NCI-H1105 treated with DMSO at 0.1 percent for 48 hours (cell line): ENCODE results near the gene ANO10.
A peak's percentile ranks its signal among the peaks of the same experiment; 100 is the strongest.
"Not testable (repeated sequence)": the region's sequence is repeated elsewhere in the genome, so short reads cannot be mapped to it uniquely, and the experiment has no call there.

Source experiments
- DNase-seq: peaks from one replicate; lab custom pipeline; 2025; lab: John Stamatoyannopoulos, UW

The ANO10 gene

DNA sequence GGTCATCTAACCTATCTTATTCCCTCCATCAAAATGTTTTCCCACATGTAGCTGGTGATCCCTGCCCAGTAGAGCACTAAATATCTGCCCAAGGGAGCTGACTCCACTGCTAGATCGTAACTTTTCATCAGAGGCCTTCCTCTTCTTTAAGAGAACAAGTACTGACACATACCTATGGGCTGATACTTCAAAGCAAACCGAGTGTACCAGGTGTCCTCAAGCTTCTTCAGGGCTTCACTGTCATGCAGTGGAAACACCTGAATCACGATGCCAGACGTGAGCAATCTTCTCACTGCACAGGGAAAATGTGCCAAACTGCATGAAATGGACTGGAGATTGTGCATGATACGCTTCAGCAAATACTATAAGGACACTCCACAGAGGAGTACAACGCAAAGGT, 41.6 kb downstream of the ANO10 start:
- DNase-seq: no peak

DNA sequence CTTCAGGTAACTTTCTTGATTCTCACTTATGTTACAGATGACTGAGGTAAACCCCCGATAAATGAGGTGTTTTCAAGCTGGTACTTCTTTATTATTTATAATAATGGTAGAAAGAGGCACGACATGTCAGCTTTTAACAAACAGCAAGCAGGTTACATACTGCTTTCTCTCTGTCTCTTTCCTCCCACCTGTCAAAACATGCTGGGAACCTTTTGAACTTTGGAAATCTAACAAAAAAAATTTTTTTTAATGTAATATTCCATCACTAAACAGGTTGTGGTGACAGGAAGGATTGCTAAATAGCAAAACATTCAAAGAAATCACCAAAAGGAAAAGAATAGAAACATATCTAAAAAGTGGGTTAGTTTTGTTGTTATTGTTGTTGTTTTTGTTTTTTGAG, 48.2 kb downstream of the ANO10 start:
- no peak for DNase-seq

DNA sequence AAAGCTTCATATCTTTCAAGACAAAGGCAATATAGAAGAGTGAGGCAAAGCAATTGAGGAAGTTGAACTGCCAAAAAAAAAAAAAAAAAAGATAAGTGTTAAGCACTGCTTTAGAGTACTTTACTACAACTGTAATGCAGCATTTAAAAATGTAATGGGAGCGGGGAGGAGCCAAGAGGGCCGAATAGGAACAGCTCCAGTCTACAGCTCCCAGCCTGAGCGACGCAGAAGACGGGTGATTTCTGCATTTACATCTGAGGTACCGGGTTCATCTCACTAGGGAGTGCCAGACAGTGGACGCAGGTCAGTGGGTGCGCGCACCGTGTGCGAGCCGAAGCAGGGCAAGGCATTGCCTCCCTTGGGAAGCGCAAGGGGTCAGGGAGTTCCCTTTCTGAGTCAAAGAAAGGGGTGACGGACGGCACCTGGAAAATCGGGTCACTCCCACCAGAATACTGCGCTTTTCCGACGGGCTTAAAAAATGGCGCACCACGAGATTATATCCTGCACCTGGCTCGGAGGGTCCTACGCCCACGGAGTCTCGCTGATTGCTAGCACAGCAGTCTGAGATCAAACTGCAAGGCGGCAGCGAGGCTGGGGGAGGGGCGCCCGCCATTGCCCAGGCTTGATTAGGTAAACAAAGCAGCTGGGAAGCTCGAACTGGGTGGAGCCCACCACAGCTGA, 56.0 kb downstream of the ANO10 start:
- DNase-seq: not testable (repeated sequence)

DNA sequence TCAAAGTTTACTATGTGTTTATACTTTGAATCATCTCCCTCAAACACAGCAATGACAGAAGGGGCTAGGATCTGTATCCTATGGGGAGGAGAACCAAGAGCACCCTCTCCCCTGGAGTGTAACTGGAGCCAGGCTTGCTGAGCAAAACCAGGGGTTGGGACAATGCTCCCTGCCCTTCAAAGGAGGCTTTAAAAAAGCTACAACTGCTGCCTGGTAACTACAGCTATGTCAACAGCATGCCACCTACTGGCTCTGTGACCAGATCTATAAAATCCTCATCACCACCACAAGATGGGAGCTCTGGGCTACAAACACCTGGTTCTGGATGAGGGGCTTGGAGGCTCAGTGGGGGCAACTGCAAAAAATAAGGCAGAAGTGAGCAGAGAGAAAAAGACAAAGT, 61.9 kb downstream of the ANO10 start:
- no peak for DNase-seq

DNA sequence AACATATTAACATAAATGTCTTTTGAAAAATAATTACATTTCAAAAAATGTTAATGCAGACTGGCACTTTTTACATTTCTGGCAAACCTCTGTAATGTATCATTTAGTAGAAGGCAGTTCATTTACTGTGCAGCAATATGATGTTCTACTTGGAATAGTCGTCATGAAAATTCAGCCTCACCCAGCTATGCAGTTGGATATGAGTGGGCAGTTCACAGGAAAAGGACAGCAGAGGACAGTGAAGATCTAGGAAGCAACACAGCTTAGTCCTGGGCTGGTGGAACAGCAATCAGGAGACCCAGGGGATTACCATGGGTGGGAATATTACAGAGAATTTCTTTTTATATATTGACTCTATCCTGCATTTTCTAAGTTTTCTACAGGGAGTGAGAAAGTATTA, 63.6 kb downstream of the ANO10 start:
- no peak for DNase-seq

DNA sequence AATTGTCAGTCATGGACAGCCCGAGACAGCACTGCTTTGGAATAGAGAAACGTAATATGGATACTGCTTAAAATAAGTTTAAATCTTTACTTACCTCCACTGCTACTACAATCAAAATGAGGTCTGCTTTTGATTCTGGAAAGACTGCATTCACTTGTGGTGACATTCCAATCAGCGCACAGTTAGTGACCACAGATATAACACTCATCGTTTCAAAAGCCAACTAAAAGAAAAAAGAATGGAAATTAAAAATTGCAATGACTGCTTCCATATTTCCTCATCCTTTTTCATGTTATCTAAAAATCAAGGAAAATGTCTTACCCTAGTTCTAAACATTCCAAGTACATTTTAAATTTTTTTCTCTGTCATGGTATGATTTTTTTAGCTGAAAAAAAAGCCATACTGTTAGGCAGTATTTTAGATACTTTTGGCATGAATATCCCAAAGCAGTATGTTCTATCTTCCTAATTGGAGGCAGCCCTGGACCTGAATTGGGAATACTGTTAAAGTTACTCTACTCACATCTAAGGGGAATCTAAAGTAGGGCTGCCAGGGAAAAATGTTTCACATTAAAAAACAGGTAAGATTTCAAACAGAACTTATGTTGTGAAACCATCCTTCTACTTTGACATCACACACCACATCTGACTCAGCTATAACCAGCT, 72.1 kb downstream of the ANO10 start:
- no peak for DNase-seq

DNA sequence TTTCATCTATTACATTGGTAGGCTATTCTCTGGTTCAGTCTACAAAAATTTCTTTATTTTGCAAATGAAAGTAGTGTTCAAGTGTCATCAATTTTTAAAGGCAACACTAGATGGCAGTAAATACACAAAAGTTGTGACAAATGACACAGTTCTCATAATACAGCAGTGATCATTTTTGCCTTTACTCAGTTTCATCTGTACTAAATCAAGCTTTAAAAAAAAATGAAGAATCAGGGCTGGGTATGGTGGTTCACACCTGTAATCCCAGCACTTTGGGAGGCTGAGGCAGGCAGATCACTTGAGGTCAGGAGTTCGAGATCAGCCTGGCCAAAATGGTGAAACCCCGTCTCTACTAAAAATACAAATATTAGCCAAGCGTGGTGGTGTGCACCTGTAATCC, 77.5 kb downstream of the ANO10 start:
- DNase-seq: peak; percentile 44

DNA sequence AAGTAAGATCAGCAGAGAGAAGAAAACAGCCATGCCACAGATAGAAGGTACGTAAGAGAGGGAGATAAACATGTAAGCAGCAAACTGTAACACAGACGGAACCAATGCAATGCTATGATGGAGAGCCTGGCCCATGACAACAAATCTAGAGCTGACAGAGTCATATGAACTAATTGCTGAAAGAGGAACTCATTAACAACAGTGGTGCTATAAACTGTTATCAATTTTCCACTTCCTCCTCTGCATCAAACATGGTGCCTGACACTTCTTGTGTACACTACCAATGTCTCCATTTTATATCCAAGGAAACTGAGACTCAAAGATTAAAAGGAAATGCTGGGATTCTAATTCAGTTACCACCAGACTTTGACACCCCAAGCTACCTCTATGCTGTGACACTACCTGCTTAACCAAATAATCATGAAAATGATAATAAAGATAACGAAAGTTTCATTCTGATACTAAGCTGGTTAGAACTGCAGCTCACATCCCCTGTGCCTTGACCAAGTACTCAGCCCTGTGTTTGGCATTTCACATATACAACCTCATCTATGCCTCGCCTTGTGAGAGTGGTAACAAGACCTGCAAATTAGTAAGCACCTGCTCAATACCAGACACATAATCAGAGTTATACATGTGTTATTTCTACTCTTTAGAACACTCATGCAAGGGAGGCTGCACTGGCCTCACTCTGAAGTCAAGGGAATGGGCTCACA, 79.3 kb downstream of the ANO10 start:
- no peak for DNase-seq

DNA sequence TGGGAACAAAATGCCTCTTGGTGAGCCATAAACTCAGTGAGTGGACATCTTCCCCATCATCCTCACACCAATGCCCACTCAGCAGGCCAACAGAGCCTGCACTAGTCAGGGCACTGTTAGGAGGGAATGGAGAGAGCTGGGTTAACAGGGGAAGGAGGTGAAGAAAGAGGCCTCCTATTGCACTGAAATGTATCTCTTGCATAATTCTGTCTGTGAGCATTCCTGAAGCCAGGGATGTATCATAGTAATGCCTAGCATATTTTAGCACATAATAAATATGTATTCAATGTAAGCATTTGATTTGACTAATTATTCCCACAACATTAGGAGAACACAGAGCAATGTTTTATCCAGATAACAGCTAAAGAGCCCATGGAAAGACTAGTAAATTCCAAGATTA, 81.2 kb downstream of the ANO10 start:
- no peak for DNase-seq

DNA sequence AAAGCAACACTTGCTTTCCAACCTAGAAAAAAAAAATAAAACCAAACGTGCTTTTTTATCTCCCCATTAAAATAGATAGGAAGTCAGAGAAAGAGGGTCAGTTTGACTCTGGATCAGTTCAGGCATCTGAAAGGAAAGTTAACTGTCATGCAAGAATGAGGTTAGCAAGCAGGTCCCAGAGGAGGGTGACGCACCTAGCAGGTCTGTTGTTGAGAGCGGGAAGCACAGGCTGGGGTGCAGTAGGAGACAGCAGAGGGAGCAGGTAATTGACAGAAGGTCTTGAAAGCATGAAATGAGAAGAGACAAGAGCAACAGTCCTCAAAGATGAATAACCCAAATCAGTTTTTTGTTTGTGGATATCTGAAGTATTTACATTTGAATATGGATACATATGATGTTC, 82.5 kb downstream of the ANO10 start:
- DNase-seq: no peak

DNA sequence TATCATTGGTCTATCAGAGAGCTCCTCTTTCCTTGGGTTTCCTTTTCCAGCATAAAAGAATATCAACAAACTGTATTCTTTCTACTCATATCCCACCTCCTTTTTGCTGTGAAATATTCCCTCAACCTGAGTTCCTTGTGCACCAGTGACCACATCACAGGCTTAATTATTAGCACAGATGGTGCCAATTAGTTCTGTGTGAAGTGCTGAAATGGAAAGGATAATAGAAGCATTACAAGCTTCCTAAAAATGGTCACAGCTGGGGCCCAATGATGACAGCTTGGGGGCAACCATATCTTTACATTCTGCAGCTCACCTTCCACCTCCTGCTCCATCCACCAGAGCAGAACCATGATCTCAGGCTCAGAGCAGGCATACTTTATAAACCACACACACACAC, 84.6 kb downstream of the ANO10 start:
- DNase-seq: no peak

DNA sequence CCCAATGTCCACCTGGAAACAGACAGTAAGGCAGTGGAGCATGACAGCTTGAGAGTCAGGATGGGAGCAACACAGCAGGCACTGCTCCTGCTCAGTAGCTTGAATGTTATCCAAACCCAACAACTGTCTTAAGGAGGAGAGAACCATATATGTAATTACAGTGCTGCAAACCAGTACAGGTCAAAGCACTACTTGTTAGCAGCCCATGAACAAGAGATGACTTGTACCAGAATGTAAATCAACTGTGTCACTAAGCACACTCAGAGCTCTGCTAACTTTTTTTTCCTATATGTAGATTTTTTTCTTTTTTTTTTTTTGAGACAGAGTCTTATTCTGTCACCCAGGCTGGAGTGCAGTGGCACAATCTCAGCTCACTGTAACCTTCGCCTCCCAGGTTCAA, 87.1 kb downstream of the ANO10 start:
- DNase-seq: no peak

DNA sequence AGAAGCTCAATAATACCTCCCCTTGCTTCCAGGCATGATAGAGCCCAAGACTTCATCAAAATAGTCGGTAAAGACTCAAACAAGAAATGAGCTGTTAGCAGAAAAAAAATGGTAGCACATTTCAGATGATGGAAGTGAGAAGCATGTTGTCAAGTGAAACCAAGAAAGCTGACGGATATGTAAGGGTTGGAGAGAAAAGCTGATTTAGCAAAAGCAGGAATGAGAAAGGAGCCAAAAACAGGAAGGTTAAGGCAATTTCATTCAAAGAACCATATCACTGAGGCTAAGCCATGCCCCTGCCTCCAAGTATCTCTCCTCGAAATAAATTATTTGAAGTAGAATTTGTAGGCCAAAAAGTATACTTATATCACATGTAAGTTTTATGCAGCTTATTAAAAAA, 88.8 kb downstream of the ANO10 start:
- DNase-seq: no peak

DNA sequence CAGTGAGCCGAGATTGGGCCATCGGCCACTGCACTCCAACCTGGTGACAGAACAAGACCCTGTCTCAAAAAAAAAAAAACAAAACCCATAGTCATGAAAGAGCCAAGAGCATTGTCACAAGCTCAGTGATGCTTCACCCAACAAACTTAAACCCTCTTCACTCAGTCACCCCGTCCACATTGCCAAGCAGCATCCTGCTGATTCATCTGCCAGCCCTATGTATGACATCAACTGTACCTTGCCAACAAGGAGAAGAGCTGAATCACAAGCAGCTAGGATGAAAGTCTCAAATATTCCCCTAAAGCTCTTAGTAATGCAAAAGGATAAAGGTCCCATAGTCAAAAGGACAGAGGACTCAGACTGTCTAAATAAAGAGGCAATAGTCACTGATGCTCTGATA, 90.0 kb downstream of the ANO10 start:
- no peak for DNase-seq

DNA sequence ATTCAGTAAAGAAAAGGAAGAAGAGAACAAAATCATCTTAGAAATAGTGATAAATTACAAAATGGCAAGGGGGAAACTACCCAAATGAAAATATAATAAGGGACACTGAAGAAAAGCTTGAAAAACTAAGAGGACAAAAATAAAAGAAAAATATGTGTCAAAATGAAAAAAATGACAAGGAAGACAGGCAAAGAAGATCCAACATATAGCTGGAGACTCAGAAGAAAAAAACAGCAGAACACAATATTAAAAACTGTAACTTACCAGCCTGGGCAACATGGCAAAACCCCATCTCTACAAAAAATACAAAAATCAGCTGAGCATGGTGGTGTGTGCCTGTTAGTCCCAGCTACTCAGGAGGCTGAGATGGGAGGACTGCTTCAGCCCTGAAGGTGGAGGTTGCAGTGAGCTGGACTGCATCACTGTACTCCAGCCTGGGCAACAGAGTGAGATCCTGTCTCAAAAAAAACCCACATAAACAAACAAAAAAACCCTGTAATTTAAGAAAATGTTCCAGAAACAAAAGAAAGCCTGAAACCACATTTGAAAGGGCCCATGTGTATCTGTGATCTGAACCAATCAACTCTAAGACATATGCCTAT, 93.2 kb downstream of the ANO10 start:
- DNase-seq: no peak

DNA sequence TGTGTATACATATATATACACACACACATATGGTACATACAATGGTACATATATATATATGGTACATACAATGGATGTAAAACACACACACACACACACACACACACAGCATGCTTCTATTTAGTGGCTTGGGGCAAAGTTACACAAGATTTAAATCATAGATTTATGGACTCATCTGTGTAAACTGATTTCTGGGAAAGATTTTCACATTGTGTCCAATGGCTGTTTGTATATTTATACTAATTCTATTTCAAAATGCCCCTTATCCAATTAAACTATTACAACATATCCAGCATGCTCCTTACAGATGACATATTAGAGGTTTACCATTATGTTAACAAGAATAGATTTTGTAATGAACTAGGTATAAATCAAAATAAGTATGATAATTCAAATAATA, 94.9 kb downstream of the ANO10 start:
- no peak for DNase-seq

DNA sequence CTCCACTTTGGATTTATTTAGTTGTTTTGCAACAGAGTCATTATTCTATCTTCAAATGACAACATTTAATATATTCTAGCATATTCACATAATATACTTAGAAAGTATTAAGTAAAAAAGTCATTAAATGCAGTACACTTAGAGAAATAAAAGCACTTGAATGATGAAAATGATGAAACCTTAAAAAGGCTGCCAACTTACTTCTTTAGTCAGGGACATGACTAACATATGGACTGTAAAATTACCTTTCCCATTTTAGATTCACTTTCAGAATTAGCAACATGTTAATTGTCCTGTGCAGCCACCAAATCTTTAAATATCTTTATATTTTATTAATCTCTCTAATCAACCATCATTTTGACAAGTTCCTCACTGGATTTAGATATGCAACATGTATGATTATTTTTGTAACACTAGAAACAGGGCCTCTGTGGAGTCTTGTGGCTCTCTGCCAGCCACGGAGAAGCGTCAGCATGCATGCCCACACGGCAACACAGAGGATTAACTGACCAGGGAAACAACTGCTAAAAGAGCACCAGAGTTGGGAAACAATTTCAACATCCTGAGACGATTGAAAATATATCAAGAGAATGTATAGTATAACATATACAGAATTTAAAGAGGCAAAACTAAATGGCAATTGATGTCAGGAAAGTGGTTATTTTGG, 95.7 kb downstream of the ANO10 start:
- no peak for DNase-seq

DNA sequence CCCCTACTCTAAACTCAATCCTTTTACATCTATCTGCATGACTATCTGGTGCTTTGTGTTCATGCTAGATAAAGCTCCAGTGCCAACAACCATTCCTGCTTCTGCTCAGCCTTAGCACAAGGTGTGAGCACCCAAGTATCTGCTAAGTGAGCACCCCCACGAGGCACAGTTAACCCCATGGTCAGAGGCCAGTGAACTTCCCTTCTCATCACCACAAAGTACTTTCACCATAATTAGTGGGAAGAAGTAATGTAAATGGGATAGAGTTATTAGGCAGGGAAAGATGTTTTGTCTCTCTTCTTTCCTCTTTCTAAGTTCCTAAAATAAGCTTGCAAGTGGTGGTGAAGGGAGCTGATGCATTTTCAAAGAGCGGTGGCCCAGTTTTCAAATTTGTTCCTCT, 96.4 kb downstream of the ANO10 start:
- no peak for DNase-seq

DNA sequence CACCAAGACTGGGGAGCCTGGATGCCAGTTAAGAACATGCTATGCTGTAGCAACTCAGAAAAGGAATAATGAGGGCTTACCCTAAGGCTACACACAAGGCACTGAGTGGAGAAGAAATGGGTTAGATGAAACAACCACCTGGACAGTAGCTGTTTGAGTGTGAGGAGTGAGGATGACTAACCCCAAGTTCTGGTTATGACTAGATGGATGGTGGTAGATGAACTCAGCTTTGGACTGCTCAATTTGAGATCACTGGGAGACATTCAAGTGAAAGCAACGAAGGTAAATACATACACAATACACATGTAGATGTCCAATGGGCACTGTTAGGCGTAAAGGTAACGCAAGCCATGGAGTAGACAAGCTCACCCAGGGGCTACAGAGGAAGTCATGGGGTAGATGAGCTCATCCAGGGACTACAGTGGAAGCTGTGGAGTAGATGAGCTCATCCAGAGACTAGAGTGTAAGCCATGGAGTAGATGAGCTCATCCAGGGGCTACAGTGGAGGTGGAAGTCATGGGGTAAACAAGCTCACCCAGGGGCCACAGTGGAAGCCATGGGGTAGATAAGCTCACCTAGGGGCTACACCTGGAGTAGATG, 98.3 kb downstream of the ANO10 start:
- no peak for DNase-seq

DNA sequence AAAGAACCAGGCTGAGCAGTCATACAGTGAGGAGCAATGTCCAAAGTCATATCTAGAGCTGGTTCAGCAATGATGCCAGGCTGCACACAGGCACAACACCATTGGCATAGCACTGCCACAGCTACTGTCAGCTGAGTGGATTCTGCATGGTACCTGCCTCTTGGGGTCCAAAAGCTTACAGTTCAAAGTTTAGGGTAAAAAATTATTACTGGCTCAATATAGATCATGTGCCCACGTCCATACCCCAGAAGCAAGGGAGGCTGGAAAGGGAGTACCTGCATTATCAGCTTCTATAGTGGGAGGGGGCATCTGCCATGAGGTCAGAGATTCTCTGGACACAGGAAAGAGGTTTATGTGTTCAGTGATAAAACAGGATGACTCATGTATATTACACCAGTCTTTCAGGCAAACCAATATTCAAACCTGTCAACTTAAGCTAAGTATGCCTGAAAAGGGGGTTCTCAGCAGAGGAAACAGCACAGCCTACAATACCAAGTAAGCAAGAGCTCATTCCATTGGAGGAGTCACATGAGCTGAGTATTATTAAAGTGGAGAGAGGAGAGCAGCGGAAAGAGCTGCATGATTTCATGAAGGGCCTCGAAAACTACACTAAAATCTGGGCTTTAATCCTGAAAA, 99.0 kb downstream of the ANO10 start:
- no peak for DNase-seq

DNA sequence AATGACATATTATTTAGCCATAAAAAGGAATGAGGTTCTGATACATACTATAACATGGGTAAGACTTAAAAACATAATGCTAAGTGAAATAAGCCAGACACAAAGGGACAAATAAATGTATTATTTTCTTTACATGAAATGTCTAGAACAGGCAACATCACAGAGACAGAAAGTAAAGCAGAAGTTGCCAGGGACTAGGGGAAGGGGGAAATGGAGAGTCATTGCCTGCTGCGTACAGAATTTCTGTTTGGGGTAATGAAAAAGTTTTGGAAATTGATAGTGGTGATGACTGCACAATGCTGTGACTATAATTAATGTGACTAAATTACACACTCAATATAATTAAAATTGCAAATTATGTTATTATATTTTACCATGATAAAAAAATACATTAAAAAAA, 99.9 kb downstream of the ANO10 start:
- no peak for DNase-seq

DNA sequence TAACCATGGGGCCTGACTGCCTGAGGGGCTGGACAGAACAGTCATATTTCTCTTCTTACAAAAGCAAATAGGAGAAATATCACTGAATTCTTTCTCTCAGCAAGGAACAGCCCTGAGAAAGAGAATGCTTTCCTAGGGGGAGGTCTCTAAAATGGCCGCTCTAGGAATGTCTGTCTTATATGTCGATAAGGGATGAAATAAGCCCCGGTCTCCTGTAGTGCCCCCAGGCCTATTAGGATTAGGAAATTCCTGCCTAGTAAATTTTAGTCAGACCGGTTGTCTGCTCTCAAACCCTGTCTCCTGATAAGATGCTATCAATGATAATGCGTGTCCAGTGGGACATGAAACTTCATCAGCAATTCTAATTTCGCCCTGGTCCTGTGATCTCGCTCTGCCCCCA, 103.3 kb downstream of the ANO10 start:
- not testable (repeated sequence) for DNase-seq
